ENCODE results near the gene DCDC1.
A peak's percentile ranks its signal among the peaks of the same experiment; 100 is the strongest.

DNA sequence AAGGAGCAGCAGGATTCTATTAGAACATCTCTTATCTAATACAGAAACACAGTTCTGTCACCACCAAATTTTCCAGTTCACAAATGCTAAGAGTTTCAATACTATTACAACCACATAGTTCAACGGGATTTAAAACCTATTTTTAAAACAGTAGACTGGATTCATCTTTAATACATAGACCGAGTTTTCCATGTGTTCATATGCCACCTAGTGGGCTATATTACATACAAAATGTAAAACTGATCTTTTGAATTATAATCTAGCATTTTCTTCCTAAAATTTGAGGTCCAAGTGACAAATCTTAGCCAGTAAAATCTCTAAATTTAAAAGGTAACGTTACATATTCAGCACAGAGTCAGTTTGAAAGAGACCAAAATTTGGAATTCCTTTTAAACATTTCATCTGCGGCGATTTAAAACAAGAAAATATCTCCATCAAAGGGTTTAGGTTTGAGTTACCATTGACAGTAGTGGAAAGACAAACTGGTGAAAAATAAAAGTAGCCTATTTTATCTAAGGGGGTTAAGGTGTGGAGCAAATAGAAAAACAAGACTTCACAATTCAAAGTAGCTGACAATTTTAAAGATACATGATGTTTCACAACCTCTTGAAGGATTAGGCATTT lies 514.0 kb downstream of the DCDC1 start:
- TF ChIP-seq, protein P1, sequence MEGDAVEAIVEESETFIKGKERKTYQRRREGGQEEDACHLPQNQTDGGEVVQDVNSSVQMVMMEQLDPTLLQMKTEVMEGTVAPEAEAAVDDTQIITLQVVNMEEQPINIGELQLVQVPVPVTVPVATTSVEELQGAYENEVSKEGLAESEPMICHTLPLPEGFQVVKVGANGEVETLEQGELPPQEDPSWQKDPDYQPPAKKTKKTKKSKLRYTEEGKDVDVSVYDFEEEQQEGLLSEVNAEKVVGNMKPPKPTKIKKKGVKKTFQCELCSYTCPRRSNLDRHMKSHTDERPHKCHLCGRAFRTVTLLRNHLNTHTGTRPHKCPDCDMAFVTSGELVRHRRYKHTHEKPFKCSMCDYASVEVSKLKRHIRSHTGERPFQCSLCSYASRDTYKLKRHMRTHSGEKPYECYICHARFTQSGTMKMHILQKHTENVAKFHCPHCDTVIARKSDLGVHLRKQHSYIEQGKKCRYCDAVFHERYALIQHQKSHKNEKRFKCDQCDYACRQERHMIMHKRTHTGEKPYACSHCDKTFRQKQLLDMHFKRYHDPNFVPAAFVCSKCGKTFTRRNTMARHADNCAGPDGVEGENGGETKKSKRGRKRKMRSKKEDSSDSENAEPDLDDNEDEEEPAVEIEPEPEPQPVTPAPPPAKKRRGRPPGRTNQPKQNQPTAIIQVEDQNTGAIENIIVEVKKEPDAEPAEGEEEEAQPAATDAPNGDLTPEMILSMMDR (conservative IDR thresholded peaks at IDR 0.05; ENCODE audit: low read depth, low read length), result peak; percentile 88
- TF ChIP-seq EZH2 (IDR thresholded peaks at IDR 0.05; ENCODE audit: borderline replicate concordance, low read depth, low read length, poor library complexity, severe bottlenecking), result no peak

Measured in A673 (cell line).